ENCODE measurements around the gene CD70.
"Not testable (repeated sequence)": the region's sequence is repeated elsewhere in the genome, so short reads cannot be mapped to it uniquely, and the experiment has no call there.

The CD70 gene

DNA sequence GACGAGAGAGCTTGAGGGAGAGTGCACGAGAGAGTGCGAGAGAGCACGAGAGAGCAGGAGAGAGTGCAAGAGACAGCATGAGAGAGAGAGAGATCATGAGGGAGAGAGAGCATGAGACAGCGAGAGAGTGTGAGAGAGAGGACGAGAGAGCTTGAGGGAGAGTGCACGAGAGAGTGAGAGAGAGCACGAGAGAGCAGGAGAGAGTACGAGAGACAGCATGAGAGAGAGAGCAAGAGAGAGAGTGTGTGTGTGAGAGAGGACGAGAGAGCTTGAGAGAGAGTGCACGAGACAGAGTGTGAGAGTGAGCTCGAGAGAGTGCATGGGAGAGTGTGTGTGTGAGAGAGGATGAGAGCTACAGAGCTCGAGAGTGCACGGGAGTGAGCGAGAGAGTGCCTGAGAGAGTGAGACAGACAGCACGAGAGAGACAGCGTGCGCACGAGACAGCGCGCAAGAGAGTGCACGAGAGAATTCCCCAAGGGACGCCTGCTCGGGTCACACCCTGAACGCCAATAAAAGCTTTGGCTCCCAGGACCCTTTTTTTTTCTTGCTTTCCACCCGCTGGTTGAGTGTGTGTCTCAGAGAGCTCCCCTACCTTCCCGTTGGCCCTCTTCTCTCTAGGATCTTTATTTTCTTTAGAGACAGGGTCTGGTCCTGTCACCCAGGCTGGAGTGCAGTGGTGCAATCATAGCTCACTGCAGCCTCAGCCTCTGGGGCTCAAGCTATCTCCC, 3.7 kb downstream of the CD70 start:
- TF ChIP-seq POLR2A (IDR thresholded peaks at IDR 0.05; ENCODE audit: low read length), result peak; percentile 58
- no peak for TF ChIP-seq GATA1 (IDR thresholded peaks at IDR 0.05; ENCODE audit: low read depth, low read length)
- no peak for DNase-seq

- TF ChIP-seq POLR2A (IDR thresholded peaks at IDR 0.05; ENCODE audit: low read length), result no peak
- no peak for TF ChIP-seq GATA1 (IDR thresholded peaks at IDR 0.05; ENCODE audit: low read depth, low read length)
- DNase-seq, result no peak
Measured at GRCh38 chr19:6586726-6587092, 4.2 kb downstream of the CD70 start.

DNA sequence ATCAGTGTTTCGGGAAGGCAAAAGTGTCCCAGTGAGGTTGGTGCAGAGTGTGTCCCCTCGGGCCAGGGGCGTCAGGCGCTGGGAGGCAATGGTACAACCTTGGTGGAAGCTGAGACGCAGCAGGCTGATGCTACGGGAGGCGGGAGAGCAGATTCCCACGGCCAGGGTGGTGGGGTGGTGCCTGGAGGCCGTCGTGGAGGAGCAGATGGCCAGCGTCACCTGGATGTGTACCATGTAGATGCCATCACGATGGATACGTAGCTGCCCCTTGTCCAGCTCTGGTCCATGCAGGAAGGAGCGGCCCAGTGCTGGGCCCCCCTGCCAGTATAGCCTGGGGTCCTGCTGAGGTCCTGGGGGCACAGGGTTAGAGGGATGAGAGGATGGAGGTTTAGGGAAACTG, 4.9 kb downstream of the CD70 start:
- DNase-seq, result no peak
- TF ChIP-seq GATA1 (IDR thresholded peaks at IDR 0.05; ENCODE audit: low read depth, low read length) (no peak), POLR2A (IDR thresholded peaks at IDR 0.05; ENCODE audit: low read length) (no peak)

GRCh38 chr19:6582515-6583484, 8.2 kb downstream of the CD70 start:
- DNase-seq, result not testable (repeated sequence)

GRCh38 chr19:6580313-6580712, 10.6 kb downstream of the CD70 start:
- TF ChIP-seq POLR2A (IDR thresholded peaks at IDR 0.05; ENCODE audit: low read length) (no peak), GATA1 (IDR thresholded peaks at IDR 0.05; ENCODE audit: low read depth, low read length) (no peak)
- no peak for DNase-seq

DNA sequence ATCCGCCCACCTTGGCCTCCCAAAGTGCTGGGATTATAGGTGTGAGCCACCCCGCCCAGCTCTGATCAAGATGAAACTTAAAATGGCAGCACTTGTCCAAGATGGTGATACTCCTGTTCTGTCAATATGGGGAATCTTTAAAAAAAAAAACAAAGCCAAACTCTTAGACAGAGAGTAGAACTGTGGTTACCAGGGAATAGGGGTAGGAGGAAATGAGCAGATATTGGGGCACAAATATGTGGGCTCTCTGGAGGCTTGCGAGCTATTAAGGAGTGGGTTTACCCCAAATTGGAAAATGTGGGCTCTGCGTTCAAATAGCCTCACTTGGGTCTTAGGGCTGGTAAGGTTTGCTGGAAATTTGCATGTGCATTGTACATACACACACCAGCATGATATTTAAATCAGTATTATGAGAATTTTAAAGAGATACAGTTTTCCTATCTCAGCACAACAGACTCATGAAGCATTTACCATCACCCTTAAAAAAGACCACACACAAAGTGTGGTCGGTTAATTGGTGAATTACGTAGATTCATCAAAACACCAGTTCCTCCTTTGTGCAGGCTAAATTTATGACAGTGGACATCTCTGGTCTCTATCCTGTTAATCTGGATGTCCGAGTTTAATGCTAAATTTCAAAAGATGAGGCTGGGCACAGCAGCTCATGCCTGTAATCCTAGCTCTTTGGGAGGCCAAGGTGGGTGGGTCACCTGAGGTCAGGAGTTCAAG, 11.3 kb downstream of the CD70 start:
- TF ChIP-seq GATA1 (IDR thresholded peaks at IDR 0.05; ENCODE audit: low read depth, low read length), result no peak
- TF ChIP-seq POLR2A (IDR thresholded peaks at IDR 0.05; ENCODE audit: low read length), result peak; percentile 18
- DNase-seq, result no peak

DNA sequence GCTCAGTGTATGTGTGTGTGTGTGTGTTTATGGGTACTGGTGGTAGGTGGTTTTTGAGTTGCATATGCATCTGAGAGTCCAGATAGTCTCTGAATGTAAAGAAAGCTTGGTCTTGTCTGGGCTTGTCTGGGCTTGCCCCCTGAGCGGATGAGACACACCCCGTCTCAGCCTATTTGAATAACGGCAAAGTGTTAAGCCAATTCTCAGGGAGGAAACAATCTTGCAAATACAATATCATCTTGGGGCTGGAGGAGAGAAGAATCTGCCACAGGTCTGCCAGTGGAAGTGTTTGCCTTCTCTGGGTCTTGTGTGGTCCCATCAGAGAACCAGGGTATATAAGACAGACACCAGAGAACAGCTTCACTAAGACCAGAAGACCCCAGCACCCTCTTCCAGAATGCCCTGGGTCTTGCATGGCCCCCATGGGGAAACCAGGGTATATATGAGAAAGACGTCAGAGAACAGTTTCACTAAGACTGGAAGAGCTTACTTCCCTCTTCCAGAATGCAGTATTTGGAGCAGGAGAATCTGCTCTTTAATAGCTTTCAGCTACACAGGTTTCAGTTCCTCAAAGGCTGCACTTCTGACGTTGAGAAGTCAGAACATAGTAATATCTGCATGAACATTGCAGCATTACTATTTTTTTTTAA, 13.3 kb downstream of the CD70 start:
- peak; percentile 68 to 83 for DNase-seq
- TF ChIP-seq GATA1 (IDR thresholded peaks at IDR 0.05; ENCODE audit: low read depth, low read length) (no peak), POLR2A (IDR thresholded peaks at IDR 0.05; ENCODE audit: low read length) (peak; percentile 89)

DNA sequence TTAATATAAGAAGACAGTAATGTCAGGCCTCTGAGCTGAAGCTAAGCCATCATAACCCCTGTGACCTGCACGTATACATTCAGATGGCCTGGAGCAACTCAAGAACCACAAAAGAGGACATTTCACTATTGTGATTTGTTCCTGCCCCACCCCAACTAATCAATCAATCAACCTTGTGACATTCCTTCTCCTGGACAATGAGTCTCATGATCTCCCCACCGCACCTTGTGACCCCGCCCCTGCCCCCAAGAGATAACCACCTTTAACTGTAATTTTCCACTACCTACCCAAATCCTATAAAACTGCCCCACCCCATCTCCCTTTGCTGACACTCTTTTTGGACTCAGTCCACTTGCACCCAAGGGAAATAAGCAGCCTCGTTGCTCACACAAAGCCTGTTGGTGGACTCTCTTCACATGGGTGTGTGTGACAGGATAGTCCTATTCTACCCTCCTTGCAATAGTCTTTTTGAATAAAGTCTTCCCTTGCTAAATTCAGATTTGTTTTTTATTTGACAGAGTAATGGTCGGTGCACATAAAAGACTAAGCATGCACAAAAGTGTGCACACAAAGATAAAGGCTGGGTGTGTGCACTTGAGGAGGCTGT, 14.0 kb downstream of the CD70 start:
- TF ChIP-seq GATA1 (IDR thresholded peaks at IDR 0.05; ENCODE audit: low read depth, low read length), result no peak
- no peak for TF ChIP-seq POLR2A (IDR thresholded peaks at IDR 0.05; ENCODE audit: low read length)
- DNase-seq, result peak; percentile 65 to 84

DNA sequence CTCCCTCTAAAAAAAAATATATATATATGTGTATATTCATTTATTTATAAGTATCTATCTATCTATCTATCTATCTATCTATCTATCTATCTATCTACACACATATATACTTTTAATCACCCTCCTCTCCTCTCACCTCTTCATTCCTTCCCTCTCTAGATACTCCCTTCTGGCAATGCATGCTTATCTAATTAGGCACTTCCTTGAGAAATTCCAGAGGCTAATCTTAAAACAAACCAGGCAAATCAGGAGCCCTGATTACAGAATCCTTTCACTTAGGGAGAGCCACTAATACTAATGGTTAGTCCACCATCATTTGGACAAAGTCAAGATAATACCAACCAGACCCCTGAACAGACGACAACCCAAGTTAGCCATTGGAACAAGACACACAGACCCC, 17.6 kb downstream of the CD70 start:
- TF ChIP-seq POLR2A (IDR thresholded peaks at IDR 0.05; ENCODE audit: low read length) (no peak), GATA1 (IDR thresholded peaks at IDR 0.05; ENCODE audit: low read depth, low read length) (no peak)
- DNase-seq, result no peak

- DNase-seq, result no peak
- TF ChIP-seq POLR2A (IDR thresholded peaks at IDR 0.05; ENCODE audit: low read length) (no peak), GATA1 (IDR thresholded peaks at IDR 0.05; ENCODE audit: low read depth, low read length) (no peak)
Measured at GRCh38 chr19:6572217-6572616, 18.7 kb downstream of the CD70 start.

DNA sequence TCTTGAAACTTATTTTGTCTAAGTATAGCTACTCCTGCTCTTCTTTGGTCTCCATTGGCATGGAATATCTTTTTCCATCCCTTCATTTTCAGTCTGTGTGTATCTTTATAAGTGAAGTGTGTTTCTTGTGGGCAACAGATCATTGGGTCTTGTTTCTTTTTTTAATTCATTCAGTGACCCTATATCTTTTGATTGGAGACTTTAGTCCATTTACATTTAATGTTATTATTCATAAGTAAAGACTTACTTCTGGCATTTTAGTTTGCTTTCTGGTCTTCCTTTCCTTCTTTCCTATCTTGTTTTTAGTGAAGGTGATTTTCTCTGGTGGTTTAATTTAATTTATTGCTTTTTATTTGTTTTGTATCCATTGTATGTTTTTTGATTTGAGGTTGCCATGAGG, 19.8 kb downstream of the CD70 start:
- TF ChIP-seq POLR2A (IDR thresholded peaks at IDR 0.05; ENCODE audit: low read length) (no peak), GATA1 (IDR thresholded peaks at IDR 0.05; ENCODE audit: low read depth, low read length) (no peak)
- DNase-seq, result no peak

DNA sequence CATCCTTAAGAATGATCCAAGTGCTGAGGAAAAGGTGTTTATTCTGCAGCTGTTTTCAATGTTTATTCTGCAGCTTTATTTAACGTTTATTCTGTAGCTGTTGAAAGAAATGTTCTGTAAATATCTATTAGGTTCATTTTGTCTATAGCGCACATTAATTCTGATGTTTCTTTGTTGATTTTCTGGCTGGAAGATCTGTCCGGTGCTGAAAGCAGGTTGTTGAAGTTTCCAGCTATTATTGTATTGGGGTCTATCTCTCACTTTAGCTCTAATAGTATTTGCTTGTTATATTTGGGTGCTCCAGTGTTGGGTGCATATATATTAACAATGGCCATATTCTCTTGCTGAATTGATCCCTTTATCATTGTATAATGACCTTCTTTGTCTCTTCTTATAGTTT, 20.2 kb downstream of the CD70 start:
- TF ChIP-seq POLR2A (IDR thresholded peaks at IDR 0.05; ENCODE audit: low read length), result no peak
- TF ChIP-seq GATA1 (IDR thresholded peaks at IDR 0.05; ENCODE audit: low read depth, low read length), result no peak
- DNase-seq, result no peak

DNA sequence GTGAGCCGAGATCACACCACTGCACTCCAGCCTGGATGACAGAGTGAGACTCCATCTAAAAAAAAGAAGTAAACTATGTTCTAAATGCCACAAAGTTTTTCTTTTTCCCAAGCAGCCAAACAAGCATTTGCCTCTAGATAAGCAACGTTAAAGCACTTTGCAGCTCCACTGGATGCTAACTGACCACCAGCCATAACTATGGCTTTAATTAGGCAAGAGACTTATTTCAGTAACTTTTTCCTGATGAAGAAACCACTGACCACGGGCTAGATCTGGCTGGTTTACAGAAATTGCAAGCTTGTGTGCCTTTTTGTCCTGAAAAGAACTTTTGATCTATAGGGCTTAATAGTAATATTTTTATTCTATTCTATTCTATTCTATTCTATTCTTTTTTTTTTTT, 22.1 kb downstream of the CD70 start:
- no peak for TF ChIP-seq GATA1 (IDR thresholded peaks at IDR 0.05; ENCODE audit: low read depth, low read length)
- no peak for TF ChIP-seq POLR2A (IDR thresholded peaks at IDR 0.05; ENCODE audit: low read length)
- DNase-seq, result no peak

Measured in erythroblast (primary cell).